ENCODE data around the gene AFTPH.
"Not testable (repeated sequence)": the region's sequence is repeated elsewhere in the genome, so short reads cannot be mapped to it uniquely, and the experiment has no call there.

The AFTPH gene

DNA sequence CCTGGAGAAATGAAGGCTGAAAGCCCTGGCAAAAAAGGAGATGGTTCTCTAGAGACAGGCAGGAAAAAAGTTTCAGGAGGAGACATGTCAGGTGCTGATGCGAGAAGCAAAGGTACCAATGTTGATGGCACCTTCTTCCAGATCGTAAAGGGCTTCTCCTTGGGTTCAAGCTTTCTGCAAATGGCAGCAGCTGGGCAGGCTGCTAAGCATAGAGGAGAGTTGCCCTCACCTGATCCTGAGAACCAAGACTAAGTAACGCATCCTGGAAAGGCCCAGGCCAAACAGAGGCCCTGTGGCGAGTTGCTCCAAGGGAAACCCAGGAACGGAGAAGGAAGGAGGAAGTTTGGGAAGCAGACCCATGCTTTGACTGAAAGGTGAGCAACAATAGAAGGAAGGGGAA is 23.6 kb upstream of the AFTPH start:
- no peak for DNase-seq (ENCODE audit: low spot score)

DNA sequence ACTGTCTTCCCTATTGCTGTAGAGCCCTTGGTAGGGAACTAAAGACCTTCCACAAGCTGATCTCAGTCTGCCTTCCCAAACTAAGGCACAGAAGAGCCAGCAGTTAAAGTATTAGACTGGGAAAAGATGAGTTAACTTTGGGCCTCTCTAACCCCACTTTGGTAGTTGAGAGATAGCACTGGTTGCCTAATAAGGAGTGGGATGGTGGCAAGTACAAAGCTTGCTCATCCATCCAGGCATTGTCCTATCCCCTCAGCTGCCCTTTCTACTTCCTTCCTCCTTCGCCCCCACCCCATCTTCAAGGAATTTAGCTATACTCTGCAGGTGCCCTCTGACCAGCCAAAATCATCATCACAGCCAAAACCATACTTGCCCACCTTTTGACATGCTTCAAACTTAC is 22.2 kb upstream of the AFTPH start:
- no peak for DNase-seq (ENCODE audit: low spot score)

GRCh38 chr2:64502860-64503259 is 21.3 kb upstream of the AFTPH start:
- no peak for DNase-seq (ENCODE audit: low spot score)

- DNase-seq (ENCODE audit: low spot score): no peak
Observed at GRCh38 chr2:64504774-64505720, 19.1 kb upstream of the AFTPH start.

DNA sequence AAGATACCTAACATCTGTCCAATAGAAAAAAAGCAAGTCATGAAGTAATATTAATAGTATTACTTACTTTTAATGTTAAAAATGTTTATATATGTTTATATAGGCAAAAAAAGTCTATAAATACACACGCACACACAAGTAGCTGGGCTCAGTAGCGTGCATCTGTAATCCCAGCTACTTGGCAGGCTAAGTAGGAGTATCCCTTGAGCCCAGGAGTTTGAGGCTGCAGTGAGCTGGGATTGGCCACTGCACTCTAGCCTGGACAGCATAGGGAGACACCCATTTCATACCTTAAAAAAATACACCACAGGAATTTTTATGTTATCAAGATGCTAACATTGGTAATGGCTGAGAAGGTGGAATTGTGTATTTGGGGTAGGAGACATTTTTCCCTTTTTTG is 17.4 kb upstream of the AFTPH start:
- DNase-seq (ENCODE audit: low spot score): no peak

- DNase-seq (ENCODE audit: low spot score): no peak
Observed at GRCh38 chr2:64514008-64514407, 10.1 kb upstream of the AFTPH start.

DNA sequence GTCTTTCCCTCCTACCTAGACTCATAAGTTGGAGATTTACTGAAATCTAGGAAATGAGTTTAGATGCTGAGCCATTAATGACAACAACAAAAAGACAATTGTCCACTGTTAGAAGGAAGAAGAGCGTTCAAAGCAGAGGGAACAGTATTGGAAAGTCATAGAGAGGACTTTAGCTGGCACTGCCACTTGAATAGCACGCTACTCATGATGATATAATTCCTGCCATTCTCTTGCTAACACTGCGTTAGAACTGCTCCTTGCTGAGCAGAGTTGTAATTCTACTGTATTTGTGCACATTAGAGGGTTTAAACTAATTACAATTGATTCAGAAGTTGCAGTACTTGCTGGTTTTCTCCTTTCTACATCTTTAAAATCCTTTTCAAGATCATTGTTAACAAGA is 9.0 kb upstream of the AFTPH start:
- DNase-seq (ENCODE audit: low spot score): no peak

DNA sequence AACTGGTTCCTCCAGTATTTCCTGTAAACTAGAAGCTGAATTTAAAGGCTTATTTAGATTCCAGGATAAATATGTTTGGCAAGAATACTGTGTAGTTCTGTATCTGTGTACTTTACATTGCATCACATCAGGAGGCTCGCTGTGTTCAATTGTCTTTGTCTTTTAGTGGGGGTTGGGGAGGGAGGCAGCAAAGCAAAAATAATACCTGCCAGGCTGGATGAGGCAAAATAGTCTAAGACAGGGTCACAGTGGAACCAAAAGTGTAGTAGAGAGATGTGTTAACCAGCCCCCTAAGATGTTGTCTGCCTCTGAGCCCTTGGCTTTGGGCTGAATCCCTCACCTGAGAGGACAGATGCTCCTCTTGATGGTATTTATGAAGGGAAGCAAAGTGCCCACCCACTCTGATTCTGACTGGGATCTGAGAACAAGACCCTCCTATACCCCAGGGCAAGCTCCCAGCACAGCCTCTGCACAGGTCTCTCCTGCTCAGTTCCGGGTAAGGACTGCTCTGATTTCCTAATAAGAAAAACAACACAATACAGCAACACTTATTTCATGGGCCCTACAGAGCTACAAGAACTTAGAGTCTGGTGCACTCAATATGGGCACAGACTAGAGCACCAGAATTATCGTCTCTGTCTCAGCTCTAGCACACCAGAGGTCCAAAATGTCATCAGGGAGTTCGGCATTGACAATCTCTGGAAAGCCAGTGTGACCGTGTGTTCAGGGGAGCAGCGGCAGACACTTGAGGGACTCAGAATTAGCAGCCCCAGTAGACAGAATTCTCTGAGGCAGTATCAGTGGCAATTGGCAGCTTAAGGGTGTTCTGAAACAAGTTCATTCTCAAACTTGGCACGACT is 7.2 kb upstream of the AFTPH start:
- DNase-seq (ENCODE audit: low spot score): no peak

GRCh38 chr2:64517511-64517884 is 6.6 kb upstream of the AFTPH start:
- DNase-seq (ENCODE audit: low spot score): no peak

DNA sequence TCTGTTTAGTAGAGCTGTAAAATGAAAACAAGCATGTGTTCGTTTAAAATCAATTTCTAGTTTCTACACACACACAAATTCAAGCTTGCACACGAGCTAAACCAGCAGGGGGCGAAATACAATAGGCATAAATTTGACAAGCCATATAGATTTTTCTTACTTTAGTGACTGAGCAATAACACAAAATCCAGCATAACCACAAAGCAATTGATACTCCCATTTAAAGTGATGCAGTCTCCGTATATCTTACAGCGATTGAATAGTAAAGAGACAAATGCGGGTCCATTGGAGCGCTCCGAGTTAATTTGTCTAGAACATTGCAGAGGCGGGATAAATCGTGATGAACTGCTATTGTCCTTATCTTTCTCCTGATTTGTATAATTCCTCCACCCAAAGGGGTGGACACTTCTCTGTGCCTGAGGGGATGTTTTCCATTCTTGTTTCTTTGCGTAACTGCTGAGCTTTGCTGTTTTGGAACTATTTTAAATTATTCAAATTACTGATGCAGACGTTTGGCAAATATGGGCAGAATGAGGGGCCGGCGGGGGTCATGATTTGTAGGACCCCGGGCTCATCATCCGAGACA is 1.2 kb upstream of the AFTPH start:
- DNase-seq (ENCODE audit: low spot score): peak; percentile 95

- DNase-seq (ENCODE audit: low spot score): peak; percentile 68
Observed at GRCh38 chr2:64524604-64525316, 632 bp downstream of the AFTPH start.

DNA sequence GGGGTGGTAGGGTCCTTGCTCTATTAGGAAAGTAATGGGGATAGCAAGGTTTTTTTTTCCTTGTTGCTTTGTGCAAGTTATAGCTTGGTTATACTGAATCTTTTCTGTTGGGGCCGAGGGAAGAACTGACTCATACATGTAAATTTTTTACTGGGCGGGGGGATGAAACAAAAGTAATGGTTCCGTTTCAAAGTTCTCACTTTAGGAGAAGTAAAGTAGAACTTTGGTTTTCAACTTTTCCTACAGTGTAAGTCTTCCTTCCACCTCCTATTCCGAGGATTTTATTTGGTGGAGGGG is 1.1 kb downstream of the AFTPH start:
- peak; percentile 82 for DNase-seq (ENCODE audit: low spot score)

- peak; percentile 25 for DNase-seq (ENCODE audit: low spot score)
Observed at GRCh38 chr2:64526034-64526433, 1.9 kb downstream of the AFTPH start.

DNA sequence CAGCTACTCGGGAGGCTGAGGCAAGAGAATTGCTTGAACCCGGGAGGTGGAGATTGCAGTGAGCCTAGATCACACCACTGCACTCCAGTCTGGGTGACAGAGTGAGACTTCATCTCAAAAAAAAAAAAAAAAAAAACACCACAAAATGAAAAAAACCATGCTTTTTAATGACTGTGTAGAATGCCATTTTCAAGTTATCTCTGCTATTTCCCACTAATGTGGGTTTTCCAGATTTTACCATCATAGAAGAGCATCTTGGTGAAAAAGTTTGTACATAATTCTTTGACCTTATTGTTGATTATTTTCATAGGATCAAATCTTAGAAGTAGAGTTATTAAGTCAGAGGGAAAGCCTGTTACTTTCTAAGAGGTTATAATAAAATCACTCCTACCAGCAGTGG is 6.8 kb downstream of the AFTPH start:
- not testable (repeated sequence) for DNase-seq (ENCODE audit: low spot score)

- DNase-seq (ENCODE audit: low spot score): no peak
Observed at GRCh38 chr2:64532030-64532429, 7.9 kb downstream of the AFTPH start.

DNA sequence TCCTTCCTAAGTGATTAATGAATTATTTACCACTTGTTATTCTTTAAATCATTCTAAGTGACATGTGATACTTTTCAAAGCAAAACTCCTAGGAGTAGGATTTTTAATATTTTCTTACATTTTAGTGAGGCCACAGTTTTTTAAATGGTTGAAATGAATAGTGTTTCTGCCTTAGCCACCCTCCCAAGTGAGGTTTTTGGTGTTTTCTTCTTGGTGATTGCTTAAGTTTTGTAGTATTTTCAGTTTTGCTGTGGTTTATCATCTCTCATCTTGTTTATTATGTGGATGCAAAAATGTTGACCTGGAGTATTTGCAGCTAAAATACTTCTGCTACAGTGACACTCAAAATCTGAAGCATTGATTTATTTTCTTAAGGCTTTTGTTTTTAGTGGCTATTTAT is 9.8 kb downstream of the AFTPH start:
- DNase-seq (ENCODE audit: low spot score): no peak

DNA sequence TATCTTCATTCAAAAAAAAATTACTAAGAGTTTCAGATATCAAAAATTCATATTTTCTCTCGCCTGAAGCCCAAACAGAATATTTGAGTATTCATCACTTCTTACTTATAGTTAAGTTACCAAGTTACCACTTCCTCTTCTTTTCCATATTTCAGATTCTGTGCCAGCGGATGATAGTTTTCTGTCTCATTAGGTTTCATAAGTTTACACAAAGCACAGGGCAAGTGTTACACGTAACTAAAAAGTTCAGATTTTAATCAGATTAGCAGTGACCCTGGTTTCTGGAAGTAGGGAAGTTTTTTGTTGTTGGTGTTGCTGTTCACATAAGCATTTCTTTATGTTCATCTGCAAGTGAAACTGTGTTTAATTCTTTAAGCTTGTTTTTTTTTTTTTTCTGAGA is 10.2 kb downstream of the AFTPH start:
- peak; percentile 24 for DNase-seq (ENCODE audit: low spot score)

GRCh38 chr2:64535024-64535423 is 10.9 kb downstream of the AFTPH start:
- no peak for DNase-seq (ENCODE audit: low spot score)

DNA sequence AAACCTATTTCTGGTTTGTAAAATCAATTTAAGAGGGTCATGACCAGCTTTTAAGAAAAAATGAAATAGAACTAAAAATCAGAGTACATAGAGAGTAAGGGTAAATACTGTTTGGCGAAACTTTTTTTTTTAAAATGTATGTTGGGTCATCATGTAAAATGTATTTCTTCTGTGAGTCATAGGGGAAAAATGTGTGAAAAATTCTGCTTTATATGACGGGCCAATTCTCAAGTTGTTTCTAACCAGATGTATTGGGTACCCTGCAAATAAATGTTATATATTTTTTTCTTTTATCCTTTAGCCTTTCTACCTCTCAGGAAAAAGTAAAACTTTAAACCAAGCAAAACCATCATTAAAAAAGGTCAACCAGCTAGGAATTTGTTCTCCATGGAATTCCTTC is 13.9 kb downstream of the AFTPH start:
- no peak for DNase-seq (ENCODE audit: low spot score)

DNA sequence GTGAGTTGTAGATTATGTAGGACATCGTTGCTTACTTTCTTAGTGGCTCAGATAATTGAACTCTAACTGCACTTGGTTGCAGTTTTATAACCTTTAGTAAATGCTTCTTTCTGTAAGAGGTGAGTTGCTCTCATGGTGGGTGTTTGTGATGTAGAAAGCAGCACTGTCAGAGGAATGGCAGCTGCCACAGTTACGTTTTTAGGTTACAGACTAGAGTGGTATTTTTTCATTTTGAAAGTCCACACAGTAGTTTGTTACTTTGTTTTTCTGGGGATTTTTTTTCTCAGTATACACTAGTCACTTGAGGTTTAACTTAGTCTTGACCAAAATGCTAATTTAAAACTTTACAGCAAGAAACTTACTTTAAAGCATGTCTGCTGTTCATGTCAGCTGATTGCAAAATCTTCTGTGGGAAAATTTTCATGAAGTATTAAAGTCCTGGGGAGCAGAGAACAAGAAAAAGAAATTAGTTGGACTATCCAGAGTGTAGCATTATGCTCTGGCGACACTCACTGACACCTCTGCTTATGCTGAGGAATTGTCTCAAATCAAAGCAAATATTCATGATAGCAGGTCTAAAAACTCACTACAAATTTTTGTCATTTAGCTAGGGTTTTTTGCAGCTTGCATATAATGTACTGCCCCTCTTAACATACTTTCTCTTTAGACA is 14.8 kb downstream of the AFTPH start:
- no peak for DNase-seq (ENCODE audit: low spot score)

GRCh38 chr2:64540615-64541014 is 16.5 kb downstream of the AFTPH start:
- no peak for DNase-seq (ENCODE audit: low spot score)

- no peak for DNase-seq (ENCODE audit: low spot score)
Observed at GRCh38 chr2:64541547-64541946, 17.4 kb downstream of the AFTPH start.
